GM23248 (cell line): Measurements from ENCODE around the gene GATM.

ENCODE experiments used
- EZH2 ChIP-seq: fragments of 200-600 bp; sonication (generic); IDR thresholded peaks from 2 replicates; pipeline ENCODE4 v1.6.1; 2018; ENCODE audit warnings: antibody characterized with exemption, mild to moderate bottlenecking; ENCODE audit not compliant: insufficient read depth, poor library complexity, severe bottlenecking
- EZH2phosphoT487 ChIP-seq: fragments of 200-600 bp; sonication (generic); IDR thresholded peaks from 2 replicates; pipeline ENCODE4 v1.6.1; 2018; ENCODE audit warnings: antibody characterized with exemption, moderate library complexity, mild to moderate bottlenecking, low read depth; ENCODE audit not compliant: insufficient read depth

DNA sequence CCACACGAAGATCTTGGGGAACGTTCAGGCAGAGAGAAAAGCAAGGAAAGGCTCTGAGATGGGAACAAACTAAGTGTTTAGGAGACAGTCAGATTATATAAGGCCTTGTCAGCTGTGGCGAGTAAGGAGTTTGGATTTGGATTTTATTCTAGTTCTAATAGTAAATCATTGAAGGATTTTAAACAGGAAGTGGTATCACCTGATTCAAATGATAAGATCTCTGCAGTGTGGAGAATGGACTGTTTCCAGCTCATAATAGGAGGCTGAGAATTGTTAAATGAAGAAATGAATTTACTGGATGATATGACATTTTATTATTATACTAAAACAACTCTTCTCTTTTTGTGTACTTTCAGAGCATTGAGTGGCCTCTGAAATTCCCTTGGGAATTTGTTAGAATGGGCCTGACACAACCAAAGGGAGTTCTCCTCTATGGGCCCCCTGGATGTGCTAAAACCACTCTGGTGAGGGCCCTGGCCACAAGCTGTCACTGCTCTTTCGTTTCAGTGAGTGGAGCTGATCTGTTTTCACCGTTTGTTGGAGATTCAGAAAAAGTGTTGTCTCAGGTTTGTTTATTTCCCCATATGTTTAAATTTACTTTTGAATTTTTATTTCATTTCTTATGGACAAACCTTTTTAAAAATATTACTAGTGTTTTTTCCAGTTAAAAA lies 36.0 kb upstream of the GATM start:
- TF ChIP-seq EZH2 (no peak), EZH2phosphoT487 (no peak)
